GM21390 (cell line): ENCODE measurements around the gene SLC9C1.
"Not testable (repeated sequence)": the region's sequence is repeated elsewhere in the genome, so short reads cannot be mapped to it uniquely, and the experiment has no call there.

Experiments
- ATAC-seq: cut with Tn5 transposase; IDR thresholded peaks from one replicate; pipeline ENCODE4 v1.9.1; 2021; ENCODE audit not compliant: unreplicated experiment

SLC9C1 gene

GRCh38 chr3:112199622-112200316 lies 94.2 kb downstream of the SLC9C1 start:
- no peak for ATAC-seq

GRCh38 chr3:112197131-112197530 lies 96.9 kb downstream of the SLC9C1 start:
- ATAC-seq: no peak

DNA sequence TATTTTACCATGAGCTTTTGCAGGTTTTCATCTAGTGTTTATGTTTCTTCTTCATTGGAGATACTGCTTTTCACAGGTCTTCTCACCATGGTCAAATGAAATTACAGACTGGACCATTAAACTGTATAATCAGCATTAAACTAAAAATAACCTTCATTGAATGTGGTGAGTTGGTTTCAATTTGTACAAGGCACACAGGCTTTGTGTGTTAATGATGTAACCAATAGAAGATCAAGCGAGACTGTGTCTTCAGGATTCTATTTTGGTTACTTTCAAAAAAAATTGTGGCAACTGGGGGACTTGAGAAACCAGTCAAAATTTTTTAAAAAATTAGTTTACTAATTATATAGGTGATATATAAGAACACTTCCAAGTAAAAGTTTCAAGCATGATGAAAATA lies 106.7 kb downstream of the SLC9C1 start:
- ATAC-seq: no peak

DNA sequence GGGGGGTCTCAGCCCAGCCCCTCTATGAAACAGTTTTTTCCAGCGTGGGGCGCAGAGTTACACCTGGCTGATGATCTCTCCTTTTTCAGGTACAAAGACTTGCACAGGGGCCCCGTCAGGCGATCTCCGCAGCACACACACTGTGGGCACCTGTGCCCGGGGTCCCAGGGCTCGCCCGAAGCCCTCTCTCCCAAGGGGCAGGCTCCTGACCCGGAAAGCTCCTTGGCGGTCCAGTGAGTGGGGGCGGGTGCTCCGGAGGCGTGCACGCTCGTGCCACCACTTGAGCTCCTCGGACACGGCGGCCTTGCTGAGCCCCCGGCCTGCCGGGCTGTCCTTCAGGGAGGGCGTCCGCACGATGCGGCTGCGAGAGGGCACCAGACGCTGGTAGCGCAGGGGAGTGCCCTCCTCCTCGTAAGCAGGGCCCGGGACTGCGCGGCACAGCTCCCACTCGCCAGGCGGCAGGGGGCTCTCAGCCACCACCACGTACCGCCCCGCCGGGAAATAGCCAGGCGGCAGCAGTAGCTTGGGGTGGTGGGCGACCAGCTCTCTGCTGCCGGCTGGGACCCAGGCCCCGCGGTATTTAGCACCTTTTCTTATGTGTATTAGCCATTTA lies 108.5 kb downstream of the SLC9C1 start:
- ATAC-seq: not testable (repeated sequence)

DNA sequence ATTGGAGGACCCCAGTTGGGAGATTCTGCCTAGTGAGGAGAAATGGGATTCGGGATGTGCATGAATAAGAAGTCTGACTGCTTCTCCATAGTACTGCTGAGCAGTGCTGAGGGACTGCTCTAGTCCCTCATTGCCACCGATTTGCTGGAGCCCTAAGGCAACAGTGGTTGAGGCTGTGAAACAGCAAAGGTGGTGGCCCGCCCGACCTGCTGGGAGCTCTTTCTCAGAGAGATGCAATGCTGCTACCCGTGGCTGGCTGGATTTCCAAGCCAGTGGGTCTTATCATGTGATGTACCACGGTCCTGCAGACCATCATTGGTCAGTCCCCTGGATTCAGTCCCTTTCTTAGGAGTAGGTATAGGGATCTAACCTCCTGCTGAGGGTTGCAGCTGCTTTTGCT lies 118.4 kb downstream of the SLC9C1 start:
- ATAC-seq: no peak

DNA sequence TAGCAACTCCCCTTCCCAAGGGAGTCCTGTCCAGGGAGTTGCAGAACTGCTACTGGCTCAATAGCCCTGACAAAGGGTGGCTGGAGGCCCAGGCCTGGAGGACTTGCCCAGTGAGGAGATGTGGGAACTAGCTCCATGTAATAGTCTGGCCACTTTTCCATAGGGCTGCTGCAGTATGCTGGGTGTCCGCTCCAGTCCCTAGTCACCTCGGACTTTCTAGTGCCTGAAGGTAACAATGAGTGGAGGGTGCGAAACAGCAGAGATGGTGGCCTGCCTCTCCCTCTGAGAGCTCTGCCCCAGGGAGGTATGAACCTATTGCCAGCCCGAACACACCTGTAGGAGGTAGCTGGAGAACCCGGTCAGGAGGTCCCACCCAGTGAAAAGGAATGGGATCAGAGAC lies 119.0 kb downstream of the SLC9C1 start:
- ATAC-seq: no peak

GRCh38 chr3:112171144-112171543 lies 122.9 kb downstream of the SLC9C1 start:
- ATAC-seq: no peak

DNA sequence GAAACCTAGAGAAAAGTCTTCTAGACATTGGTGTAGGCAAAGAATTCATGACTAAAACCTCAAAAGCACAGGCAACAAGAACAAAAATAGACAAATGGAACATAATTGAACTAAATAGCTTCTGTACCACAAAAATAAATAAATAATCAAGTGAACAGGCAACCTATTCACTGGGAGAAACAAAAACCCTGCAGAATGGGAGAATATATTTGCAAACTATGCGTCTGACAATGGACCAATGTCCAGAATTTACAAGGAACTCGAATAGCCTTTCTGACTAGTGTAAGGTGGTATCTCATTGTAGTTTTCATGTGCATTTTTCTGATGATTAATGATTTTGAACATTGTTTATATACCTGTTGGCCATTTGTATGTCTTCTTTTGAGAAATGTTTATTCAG lies 124.0 kb downstream of the SLC9C1 start:
- ATAC-seq: no peak

GRCh38 chr3:112167758-112168157 lies 126.3 kb downstream of the SLC9C1 start:
- peak; percentile 95 for ATAC-seq

DNA sequence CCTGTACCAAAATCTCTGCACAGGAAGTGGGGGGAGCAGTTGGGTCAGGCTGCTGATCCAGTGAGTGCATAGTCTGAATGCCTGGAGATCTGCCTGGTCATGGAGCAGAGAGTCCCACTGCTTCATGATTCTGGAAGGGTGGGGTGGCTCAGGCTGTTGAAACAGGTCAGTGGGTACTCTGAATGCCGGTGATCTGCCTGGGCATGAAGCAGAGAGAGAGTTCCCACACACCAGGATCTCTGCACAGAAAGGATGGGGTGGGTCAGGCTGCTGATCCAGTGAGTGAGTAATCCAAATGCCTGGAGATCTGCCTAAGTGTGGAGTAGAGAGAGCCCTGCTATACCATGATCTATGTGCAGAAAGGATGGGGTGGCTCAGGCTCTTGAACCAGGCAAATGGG lies 144.9 kb downstream of the SLC9C1 start:
- no peak for ATAC-seq

- ATAC-seq: no peak
These were observed 150.3 kb downstream of the SLC9C1 start for GRCh38 chr3:112143689-112144088.

- no peak for ATAC-seq
These were observed 150.8 kb downstream of the SLC9C1 start for GRCh38 chr3:112143251-112143650.

DNA sequence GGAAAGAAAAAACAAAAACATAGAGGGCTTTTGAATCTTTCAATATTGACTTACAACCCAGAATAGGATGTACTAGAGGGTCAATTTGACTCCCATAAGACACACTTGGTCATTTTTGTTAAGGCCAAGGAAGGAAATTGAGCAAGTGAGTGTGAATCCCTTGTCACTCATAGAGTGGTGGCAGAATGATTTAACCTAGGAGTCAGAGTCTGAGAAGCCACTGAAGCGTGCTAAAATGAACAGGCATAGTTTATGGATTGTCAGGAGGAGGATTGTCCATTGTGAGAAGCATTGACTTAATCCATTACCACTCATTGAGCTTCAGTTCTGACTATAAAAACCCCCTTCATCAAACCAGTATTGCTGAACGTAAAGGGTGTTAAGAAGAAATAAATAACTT lies 152.7 kb downstream of the SLC9C1 start:
- no peak for ATAC-seq

DNA sequence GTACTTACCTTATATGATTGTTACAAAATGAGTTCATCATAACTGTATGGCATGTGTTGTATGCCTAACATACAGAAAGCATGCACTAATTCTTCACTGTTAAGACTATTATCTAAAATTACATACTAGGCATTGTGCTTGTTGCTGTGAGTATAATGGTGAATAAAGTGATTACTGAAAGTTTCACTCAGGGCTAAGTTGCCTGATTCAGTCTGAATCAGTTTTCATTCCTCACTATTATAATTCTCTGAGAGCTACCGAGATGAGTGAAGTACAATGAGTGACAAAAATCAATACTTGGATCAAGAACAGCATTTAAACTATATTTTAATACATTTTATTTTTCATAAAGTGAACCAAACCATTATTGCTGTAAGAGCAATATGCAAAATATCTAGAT lies 153.4 kb downstream of the SLC9C1 start:
- no peak for ATAC-seq

GRCh38 chr3:112138219-112138969 lies 155.6 kb downstream of the SLC9C1 start:
- no peak for ATAC-seq

- no peak for ATAC-seq
These were observed 156.2 kb downstream of the SLC9C1 start for GRCh38 chr3:112137781-112138180.

GRCh38 chr3:112136959-112137693 lies 156.9 kb downstream of the SLC9C1 start:
- peak; percentile 34 for ATAC-seq

DNA sequence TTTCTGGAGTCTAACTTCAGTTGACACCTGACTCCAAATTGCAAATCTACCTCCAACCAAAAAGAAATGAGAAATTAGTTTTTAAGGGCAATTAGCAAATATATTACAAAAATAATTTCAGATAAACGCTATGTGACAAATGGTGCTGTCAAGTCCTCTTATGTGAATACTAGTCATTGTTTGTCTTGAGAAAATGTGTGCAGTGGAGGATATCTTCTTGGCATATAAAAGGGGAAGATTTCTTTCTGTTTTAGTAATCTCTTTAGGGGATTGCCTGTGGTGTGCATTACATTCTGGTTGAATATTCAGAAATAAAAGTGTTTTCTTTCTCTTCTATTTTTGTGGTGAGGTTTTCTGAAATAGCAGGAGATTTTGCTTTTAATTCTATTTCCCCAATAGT lies 158.0 kb downstream of the SLC9C1 start:
- ATAC-seq: no peak

DNA sequence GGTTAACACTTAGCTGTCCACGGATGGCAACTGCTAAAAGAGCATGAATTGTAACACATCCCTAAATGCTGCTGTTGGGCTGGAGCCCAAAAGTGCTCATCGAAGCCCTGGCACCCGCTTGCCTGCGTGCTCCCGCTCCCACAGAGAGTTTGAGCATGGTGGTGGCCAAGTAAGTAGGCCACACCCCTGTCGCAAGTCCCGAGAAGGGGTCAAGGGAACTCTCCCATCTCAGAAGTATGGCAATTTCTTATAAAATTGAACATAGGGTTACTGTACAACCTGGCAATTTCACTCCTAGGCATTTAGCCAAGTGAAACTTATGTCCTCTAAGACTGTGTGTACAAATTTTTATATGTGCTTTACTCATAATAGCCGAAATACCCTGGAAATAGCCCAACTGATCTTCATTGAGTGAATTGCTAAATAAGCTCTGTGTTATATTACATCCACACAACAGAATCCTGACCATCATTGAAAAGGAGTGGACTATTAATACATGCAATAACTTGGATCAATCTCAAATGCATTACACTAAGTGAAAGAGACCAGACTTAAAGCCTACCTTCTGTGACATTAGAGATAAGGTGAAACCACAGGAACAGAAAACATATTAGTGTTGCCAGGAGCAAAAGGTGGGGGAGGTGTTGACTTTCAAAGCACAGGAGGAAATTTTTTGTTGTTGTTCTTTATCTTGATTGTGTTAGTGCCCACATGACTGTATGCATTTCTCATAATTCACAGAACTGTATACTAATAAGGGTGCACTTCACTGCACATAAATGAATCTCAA lies 159.5 kb downstream of the SLC9C1 start:
- no peak for ATAC-seq

DNA sequence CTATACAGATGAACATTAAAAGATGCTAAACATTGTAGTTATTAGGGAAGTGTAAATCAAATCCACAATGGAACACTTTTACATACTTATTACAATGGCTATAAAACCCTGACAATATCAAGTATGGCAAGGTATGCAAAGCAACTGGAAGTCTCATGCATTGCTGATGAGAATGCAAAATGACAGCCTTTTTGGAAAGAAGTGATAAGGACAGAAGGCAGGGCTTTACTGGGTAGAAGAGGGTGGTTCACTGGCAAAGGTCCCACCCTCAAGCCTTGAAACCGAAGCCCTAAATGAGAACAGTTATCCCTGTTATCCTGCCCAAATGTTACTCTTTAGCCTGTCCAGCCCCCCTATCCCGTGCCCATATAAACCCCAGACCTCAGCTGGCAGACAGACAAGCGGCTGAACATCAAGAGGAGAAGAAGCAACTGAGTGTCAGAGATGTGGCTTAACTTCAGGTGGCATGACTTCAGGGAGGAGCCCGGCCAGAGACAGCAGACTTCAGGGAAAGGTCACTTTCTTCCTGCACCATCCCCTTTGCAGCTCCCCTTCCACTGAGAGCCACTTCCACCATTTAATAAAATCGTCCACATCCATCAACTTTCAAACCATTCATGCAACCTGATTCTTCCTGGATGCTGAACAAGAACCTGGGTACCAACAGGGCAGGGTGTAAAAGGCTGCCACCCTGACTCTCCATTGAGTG lies 160.2 kb downstream of the SLC9C1 start:
- no peak for ATAC-seq
